Effector memory CD4-positive, alpha-beta T cell (primary cell): Measurements from ENCODE around the gene SLC9A8.

Source experiments
- DNase-seq, 3 donors: peaks; one replicate each; pipeline ENCODE4 v3.0.0-alpha.2; 2020
- H3K27ac ChIP-seq: 2 replicates; pipeline ENCODE4 v1.7.0; 2013; ENCODE audit warnings: mild to moderate bottlenecking, low read length, moderate library complexity; ENCODE audit not compliant: insufficient read depth, poor library complexity, severe bottlenecking
- H3K27me3 ChIP-seq: replicated peaks from 2 replicates; pipeline ENCODE4 v1.7.0; 2013; ENCODE audit warnings: mild to moderate bottlenecking, low read length; ENCODE audit not compliant: insufficient read depth, control insufficient read depth, poor library complexity, severe bottlenecking
- H3K36me3 ChIP-seq: 2 replicates; pipeline ENCODE4 v1.7.0; 2013; ENCODE audit warnings: mild to moderate bottlenecking, low read length, moderate library complexity; ENCODE audit not compliant: control insufficient read depth, insufficient read depth
- H3K4me1 ChIP-seq: 2 replicates; pipeline ENCODE4 v1.7.0; 2013; ENCODE audit warnings: low read length, mild to moderate bottlenecking; ENCODE audit not compliant: control insufficient read depth, insufficient read depth, poor library complexity, severe bottlenecking
- H3K4me3 ChIP-seq: 2 replicates; pipeline ENCODE4 v1.7.0; 2013; ENCODE audit warnings: low read length, low read depth, mild to moderate bottlenecking; ENCODE audit not compliant: insufficient read depth, poor library complexity, severe bottlenecking
- H3K9me3 ChIP-seq: 2 replicates; pipeline ENCODE4 v1.7.0; 2013; ENCODE audit warnings: mild to moderate bottlenecking, low read length, moderate library complexity; ENCODE audit not compliant: control insufficient read depth

SLC9A8 gene

DNA sequence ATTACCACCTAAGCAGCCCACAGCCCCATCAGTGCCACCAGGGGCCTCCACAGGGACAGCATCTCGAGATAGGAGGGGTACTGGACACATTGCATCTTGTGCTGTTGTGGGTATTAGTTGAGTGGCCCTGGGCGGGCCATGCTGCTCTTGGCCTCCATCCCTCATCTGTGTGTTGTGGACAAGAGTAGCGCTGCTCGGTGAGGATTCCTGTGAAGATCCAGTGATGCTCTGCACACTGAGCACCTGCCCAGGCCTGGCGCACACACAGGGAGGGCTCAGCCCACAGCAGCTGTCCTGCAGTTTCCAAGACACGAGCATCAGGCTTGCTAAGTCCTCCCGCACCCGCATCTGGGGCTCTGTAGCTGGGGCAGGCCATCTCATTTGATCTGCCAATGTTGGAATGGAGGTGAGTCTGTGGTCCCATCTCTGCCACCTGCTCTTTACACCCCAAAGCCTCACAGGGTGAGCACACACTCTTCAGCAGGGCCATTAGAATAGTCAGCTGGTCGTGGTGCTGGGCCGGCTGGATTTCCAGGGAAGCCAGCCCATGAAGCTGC lies 70.7 kb downstream of the SLC9A8 start:
- Histone ChIP-seq H3K27ac (no peak overlapping the region), H3K4me3 (no peak overlapping the region), H3K9me3 (no peaks in the 10 kb centered on the region), H3K36me3 (peaks cover 62% of the 10 kb centered on the region), H3K4me1 (no peaks in the 10 kb centered on the region), H3K27me3 (no peaks in the 10 kb centered on the region)
- no peak for DNase-seq

- Histone ChIP-seq H3K4me1 (no peaks in the 10 kb centered on the region), H3K9me3 (no peaks in the 10 kb centered on the region), H3K4me3 (no peak overlapping the region), H3K36me3 (peaks cover 60% of the 10 kb centered on the region), H3K27ac (no peak overlapping the region), H3K27me3 (no peaks in the 10 kb centered on the region)
- DNase-seq = no peak
Measured at GRCh38 chr20:49885558-49886332, 73.1 kb downstream of the SLC9A8 start.

- Histone ChIP-seq H3K36me3 (peaks cover 53% of the 10 kb centered on the region), H3K4me1 (no peaks in the 10 kb centered on the region), H3K9me3 (no peaks in the 10 kb centered on the region), H3K27me3 (no peaks in the 10 kb centered on the region), H3K4me3 (no peak overlapping the region), H3K27ac (no peak overlapping the region)
- DNase-seq = no peak
Measured at GRCh38 chr20:49886571-49887213, 74.1 kb downstream of the SLC9A8 start.

- no peaks in the 10 kb centered on the region for H3K4me1 ChIP-seq
- peaks cover 53% of the 10 kb centered on the region for H3K36me3 ChIP-seq
- H3K27me3 ChIP-seq = no peaks in the 10 kb centered on the region
- no peak overlapping the region for H3K4me3 ChIP-seq
- H3K27ac ChIP-seq = no peak overlapping the region
- no peaks in the 10 kb centered on the region for H3K9me3 ChIP-seq
- DNase-seq = no peak
Measured at GRCh38 chr20:49887251-49888211, 74.9 kb downstream of the SLC9A8 start.

- H3K27ac ChIP-seq = no peak overlapping the region
- peaks cover 47% of the 10 kb centered on the region for H3K36me3 ChIP-seq
- no peaks in the 10 kb centered on the region for H3K4me1 ChIP-seq
- no peaks in the 10 kb centered on the region for H3K9me3 ChIP-seq
- peak; percentile 19 to 32 (median 28) for DNase-seq
- no peaks in the 10 kb centered on the region for H3K27me3 ChIP-seq
- H3K4me3 ChIP-seq = no peak overlapping the region
Measured at GRCh38 chr20:49888212-49889000, 75.8 kb downstream of the SLC9A8 start.

GRCh38 chr20:49889001-49889934 lies 76.6 kb downstream of the SLC9A8 start:
- no peaks in the 10 kb centered on the region for H3K27me3 ChIP-seq
- peaks cover 39% of the 10 kb centered on the region for H3K36me3 ChIP-seq
- H3K27ac ChIP-seq = no peak overlapping the region
- no peak overlapping the region for H3K4me3 ChIP-seq
- no peak for DNase-seq
- no peaks in the 10 kb centered on the region for H3K4me1 ChIP-seq
- H3K9me3 ChIP-seq = no peaks in the 10 kb centered on the region

DNA sequence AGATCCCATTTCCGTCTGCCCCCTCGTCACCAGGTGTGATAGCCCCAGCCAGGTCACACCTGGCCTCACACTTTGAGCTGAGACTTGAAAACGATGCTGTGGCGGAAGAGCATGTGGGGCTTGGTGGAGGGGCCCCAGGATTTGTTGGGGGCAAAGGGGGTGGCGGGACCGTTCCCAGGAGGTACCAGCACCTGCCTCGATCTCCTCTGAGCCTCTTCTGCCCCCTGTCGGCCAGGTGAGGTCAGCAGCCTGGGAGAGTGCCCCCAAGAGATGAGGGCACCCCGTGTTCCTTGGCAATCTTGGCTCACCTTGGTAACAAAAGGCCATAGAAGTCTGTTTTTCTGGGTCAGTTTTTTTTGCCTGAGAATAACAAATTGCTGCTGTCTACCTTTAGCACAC lies 77.3 kb downstream of the SLC9A8 start:
- Histone ChIP-seq H3K4me3 (no peak overlapping the region), H3K27ac (no peak overlapping the region), H3K9me3 (no peaks in the 10 kb centered on the region), H3K4me1 (no peaks in the 10 kb centered on the region), H3K27me3 (no peaks in the 10 kb centered on the region), H3K36me3 (peaks cover 33% of the 10 kb centered on the region)
- DNase-seq = no peak

DNA sequence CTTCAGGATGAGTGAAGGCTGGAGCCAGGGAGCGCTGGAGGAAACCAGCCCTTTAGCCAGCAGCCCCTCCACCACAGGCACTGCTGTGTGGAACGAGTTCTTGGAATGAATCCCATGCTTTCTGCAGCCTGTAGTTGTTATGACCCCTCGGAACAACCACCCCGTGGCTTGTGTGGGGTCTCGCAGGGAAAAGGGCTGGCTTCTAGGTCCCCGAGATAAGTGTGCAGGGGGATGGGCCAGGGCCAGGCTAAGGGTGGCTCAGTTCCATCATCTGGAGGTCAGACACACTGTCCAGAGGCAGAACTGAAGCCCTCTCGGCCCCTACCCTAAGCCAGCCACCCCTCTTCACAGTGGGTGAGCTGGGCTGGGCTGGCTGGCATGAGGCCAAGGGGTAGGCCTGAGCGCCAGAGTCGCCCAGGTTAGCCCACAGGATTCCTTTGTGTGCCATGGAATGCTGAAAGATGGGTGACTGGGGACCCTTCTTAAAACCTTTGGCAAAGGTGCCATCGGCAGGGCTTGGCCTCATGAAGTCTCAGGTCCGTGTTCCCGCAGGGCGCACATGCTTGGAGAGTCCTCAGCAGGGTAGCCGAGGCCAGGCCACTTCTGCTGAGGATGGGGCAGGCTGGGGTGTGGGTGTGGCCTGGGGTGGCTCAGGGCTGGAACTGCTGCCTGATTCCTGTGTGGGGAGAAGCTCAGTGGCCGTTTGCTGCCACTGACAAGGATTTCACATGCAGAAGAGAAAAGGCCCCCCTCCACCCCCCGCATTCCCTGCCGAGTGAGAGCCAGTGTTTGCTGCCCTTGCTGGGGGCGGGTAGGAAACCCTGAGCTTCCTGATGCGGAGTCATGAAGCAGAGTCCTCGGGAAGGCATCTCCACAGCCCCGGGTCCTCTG lies 78.1 kb downstream of the SLC9A8 start:
- no peak overlapping the region for H3K27ac ChIP-seq
- no peak overlapping the region for H3K4me3 ChIP-seq
- H3K9me3 ChIP-seq = no peaks in the 10 kb centered on the region
- no peaks in the 10 kb centered on the region for H3K27me3 ChIP-seq
- no peaks in the 10 kb centered on the region for H3K4me1 ChIP-seq
- DNase-seq = no peak
- H3K36me3 ChIP-seq = peaks cover 26% of the 10 kb centered on the region
